OCI-M2 (cell line): ENCODE results near the gene MTMR8.

Experiments
- DNase-seq: peaks from one replicate; lab custom pipeline; 2025; ENCODE audit not compliant: unreplicated experiment; lab: John Stamatoyannopoulos, UW

MTMR8 gene

GRCh38 chrX:64313624-64314023, 81.6 kb downstream of the MTMR8 start:
- no peak for DNase-seq

GRCh38 chrX:64306712-64307111, 88.5 kb downstream of the MTMR8 start:
- DNase-seq = no peak

- DNase-seq = no peak
Observed at GRCh38 chrX:64291123-64291522, 104.1 kb downstream of the MTMR8 start.

- no peak for DNase-seq
Observed at GRCh38 chrX:64265265-64265664, 130.0 kb downstream of the MTMR8 start.

GRCh38 chrX:64230123-64230970, 164.9 kb downstream of the MTMR8 start, which contains the start of gene ASB12:
TSS of gene ASB12 (minus strand) at chrX:64230607. CDS start at chrX:64225650, 4,957 bp downstream.
- DNase-seq = no peak

- DNase-seq = no peak
Observed at GRCh38 chrX:64229154-64229553, 166.1 kb downstream of the MTMR8 start.
